Common myeloid progenitor, CD34-positive (primary cell): Measurements from ENCODE around the gene RABGAP1.

Experiments
- CTCF ChIA-PET: fragments of 350-600 bp; sonication (Branson Sonifier 250); formaldehyde crosslinking; loops from one replicate; lab custom pipeline; 2021; ENCODE audit warnings: antibody characterized with exemption; lab: Charles Lee
- POLR2A ChIA-PET: fragments of 350-600 bp; sonication (Branson Sonifier 250); formaldehyde crosslinking; loops from one replicate; lab custom pipeline; 2021; ENCODE audit warnings: antibody characterized with exemption; lab: Charles Lee
- DNase-seq, 3 donors: peaks; one replicate each; pipeline versions ENCODE4 v3.0.0 to v3.0.0-alpha.2; 2013
- H3K27ac ChIP-seq, 2 experiments: 1 replicate in 1 of 2; 2 replicates in 1 of 2; pipeline ENCODE4 v1.7.0; 2013; ENCODE audit warnings: inconsistent platforms in 2 of 2, low read length in 2 of 2, mild to moderate bottlenecking in 2 of 2, low read depth in 1 of 2, moderate library complexity in 1 of 2; ENCODE audit not compliant: severe bottlenecking in 2 of 2, insufficient read depth in 1 of 2, poor library complexity in 1 of 2
- H3K27me3 ChIP-seq, 5 experiments: replicated peaks in 2 of 5; 1 replicate in 3 of 5; 2 replicates in 2 of 5; pipeline versions ENCODE4 v1.6.1 to v1.7.0; 2013; ENCODE audit warnings: low read length in 4 of 5, mild to moderate bottlenecking in 2 of 5, moderate library complexity in 2 of 5, inconsistent platforms in 1 of 5; ENCODE audit not compliant: insufficient read depth in 5 of 5, control insufficient read depth in 4 of 5
- H3K36me3 ChIP-seq, 4 experiments: 1 replicate in 2 of 4; 2 replicates in 2 of 4; pipeline versions ENCODE4 v1.6.1 to v1.7.0; 2013; ENCODE audit warnings: low read length in 3 of 4, control low read depth in 1 of 4, mild to moderate bottlenecking in 1 of 4; ENCODE audit not compliant: control insufficient read depth in 4 of 4, insufficient read depth in 4 of 4
- H3K4me1 ChIP-seq, 4 experiments: 1 replicate in 3 of 4; 2 replicates in 1 of 4; pipeline versions ENCODE4 v1.6.1 to v1.7.1; 2013; ENCODE audit warnings: low read length in 3 of 4, mild to moderate bottlenecking in 3 of 4, control low read depth in 1 of 4, inconsistent platforms in 1 of 4, moderate library complexity in 1 of 4; ENCODE audit not compliant: control insufficient read depth in 4 of 4, insufficient read depth in 4 of 4; ENCODE audit errors: control extremely low read depth in 1 of 4
- H3K4me3 ChIP-seq, 7 experiments: 1 replicate in 4 of 7; 2 replicates in 3 of 7; pipeline versions ENCODE4 v1.5.1 to v1.7.0; 2013; ENCODE audit warnings: mild to moderate bottlenecking in 7 of 7, low read length in 6 of 7, moderate library complexity in 6 of 7, inconsistent platforms in 2 of 7, low read depth in 2 of 7, control low read depth in 1 of 7; ENCODE audit not compliant: insufficient read depth in 4 of 7, control insufficient read depth in 1 of 7; ENCODE audit errors: extremely low read depth in 1 of 7
- H3K9me3 ChIP-seq, 5 experiments: 1 replicate in 4 of 5; 2 replicates in 1 of 5; pipeline versions ENCODE4 v1.6.1 to v1.7.1; 2013; ENCODE audit warnings: low read length in 4 of 5, mild to moderate bottlenecking in 2 of 5, inconsistent platforms in 1 of 5, low read depth in 1 of 5, moderate library complexity in 1 of 5; ENCODE audit not compliant: control insufficient read depth in 4 of 5, insufficient read depth in 2 of 5; ENCODE audit errors: control extremely low read depth in 1 of 5
- WGBS: methylation state at CpG from one replicate; pipeline ENCODE4 v1.1.5; 2013; ENCODE audit not compliant: insufficient coverage; 5-methylcytosine and 5-hydroxymethylcytosine counted together

RABGAP1 gene

GRCh38 chr9:123033352-123033751, 92.5 kb downstream of the RABGAP1 start, which contains the start of gene GPR21:
Gene GPR21 (plus strand): TSS chr9:123033667. CDS start chr9:123034567, 900 bp downstream.
- Histone ChIP-seq H3K27ac (peak within 1 kb of the TSS; percentile 79 to 92), H3K27me3 (no peaks in the 10 kb centered on the region), H3K9me3 (no peaks in the 10 kb centered on the region), H3K4me3 (peak within 1 kb of the TSS; percentile 58 to 88 (median 80)), H3K4me1 (peaks cover 41 to 92% (median 58%) of the 10 kb centered on the region in 4 experiments), H3K36me3 (peaks cover 0 to 3% (median 0%) of the 10 kb centered on the region in 4 experiments)
- CTCF ChIA-PET = interaction anchor here (1.0 to 1.1 kb wide), 3 partner anchors 23 to 129 kb away, joined by 3 read pairs; no protein-coding TSS in a partner anchor
- peak in 2 of 3 donors; percentile 44 to 49 for DNase-seq
- POLR2A ChIA-PET = interaction anchor here (1.2 kb wide), 1 partner anchor 43 kb away, joined by 4 read pairs; no protein-coding TSS in a partner anchor
- WGBS = no CpG with 5 or more reads among the region's 7 CpGs

DNA sequence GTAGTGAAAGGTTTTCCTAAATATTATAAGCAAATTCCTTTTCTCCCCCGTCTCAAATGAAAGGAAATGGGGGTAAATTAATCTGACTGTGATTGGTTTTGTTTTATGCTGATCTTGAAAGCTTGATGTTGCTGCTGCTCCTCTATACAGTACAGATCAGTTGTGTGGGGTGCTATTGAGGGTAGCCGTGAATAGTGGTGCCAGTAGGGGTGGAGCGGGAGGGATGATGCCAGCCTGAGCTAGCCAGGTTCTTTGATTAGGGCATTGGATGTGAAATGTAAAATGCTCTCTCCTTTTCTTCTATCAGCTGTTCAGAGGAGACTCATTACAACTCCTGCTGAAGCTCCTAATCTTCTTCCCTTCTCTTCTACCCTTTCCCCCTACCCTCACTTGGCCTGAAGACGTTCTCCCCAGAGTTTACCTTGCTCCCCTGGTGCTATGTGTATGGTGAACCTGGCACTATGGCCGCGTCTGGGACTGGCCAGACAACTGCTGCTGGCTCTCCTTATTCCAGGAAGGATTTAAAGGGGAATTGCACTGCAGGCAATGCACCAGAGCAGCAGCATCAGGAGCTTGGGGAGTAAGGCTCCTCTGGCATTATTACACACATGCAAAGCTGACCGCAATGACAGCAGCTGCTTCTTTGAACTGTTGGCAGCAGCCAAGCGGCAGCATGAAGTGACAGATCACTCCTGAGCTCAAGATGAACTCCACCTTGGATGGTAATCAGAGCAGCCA, 93.2 kb downstream of the RABGAP1 start:
- peaks cover 0 to 3% (median under 1%) of the 10 kb centered on the region in 4 experiments for H3K36me3 ChIP-seq
- no peaks in the 10 kb centered on the region for H3K27me3 ChIP-seq
- POLR2A ChIA-PET = interaction anchor here (0.9 to 2.3 kb wide), 3 partner anchors 8 to 43 kb away, joined by 3 to 14 read pairs (median 4); no protein-coding TSS in a partner anchor
- H3K27ac ChIP-seq = peak overlapping the region; percentile 79 to 92
- DNase-seq = peak; percentile 74 to 93 (median 87)
- H3K4me1 ChIP-seq = peaks cover 42 to 91% (median 59%) of the 10 kb centered on the region in 4 experiments
- CTCF ChIA-PET = interaction anchor here (0.6 to 5.3 kb wide), 13 partner anchors 8 to 205 kb away, joined by 3 to 48 read pairs (median 3); partner anchors contain the start of gene PDCL
- 0% methylated on average over 4 of the region's 8 CpGs for WGBS
- no peaks in the 10 kb centered on the region for H3K9me3 ChIP-seq
- H3K4me3 ChIP-seq = peak overlapping the region; percentile 58 to 88 (median 80)

DNA sequence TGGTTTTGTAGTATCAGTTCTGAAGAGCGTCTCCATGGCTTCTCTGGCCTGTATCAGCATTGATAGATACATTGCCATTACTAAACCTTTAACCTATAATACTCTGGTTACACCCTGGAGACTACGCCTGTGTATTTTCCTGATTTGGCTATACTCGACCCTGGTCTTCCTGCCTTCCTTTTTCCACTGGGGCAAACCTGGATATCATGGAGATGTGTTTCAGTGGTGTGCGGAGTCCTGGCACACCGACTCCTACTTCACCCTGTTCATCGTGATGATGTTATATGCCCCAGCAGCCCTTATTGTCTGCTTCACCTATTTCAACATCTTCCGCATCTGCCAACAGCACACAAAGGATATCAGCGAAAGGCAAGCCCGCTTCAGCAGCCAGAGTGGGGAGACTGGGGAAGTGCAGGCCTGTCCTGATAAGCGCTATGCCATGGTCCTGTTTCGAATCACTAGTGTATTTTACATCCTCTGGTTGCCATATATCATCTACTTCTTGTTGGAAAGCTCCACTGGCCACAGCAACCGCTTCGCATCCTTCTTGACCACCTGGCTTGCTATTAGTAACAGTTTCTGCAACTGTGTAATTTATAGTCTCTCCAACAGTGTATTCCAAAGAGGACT, 94.2 kb downstream of the RABGAP1 start:
- peak; percentile 91 to 97 (median 94) for DNase-seq

GRCh38 chr9:123035791-123036190, 95.0 kb downstream of the RABGAP1 start:
- H3K27ac ChIP-seq = peak overlapping the region; percentile 86 to 92
- DNase-seq = no peak
- peaks cover 52 to 91% (median 71%) of the 10 kb centered on the region in 4 experiments for H3K4me1 ChIP-seq
- peaks cover 0 to 3% (median 1%) of the 10 kb centered on the region in 4 experiments for H3K36me3 ChIP-seq
- 0% methylated on average over 1 of the region's 2 CpGs for WGBS
- H3K9me3 ChIP-seq = no peaks in the 10 kb centered on the region
- no peaks in the 10 kb centered on the region for H3K27me3 ChIP-seq
- H3K4me3 ChIP-seq = peak overlapping the region in 6 of 7 experiments; percentile 58 to 88 (median 80)
- POLR2A ChIA-PET = interaction anchor here (1.1 to 2.3 kb wide), 2 partner anchors 10 to 132 kb away, joined by 6 to 14 read pairs; no protein-coding TSS in a partner anchor
- CTCF ChIA-PET = interaction anchor here (1.0 to 5.3 kb wide), 5 partner anchors 12 to 133 kb away, joined by 3 to 48 read pairs (median 5); no protein-coding TSS in a partner anchor

More for the DNA sequence above, 94.2 kb downstream of the RABGAP1 start:
- Histone ChIP-seq H3K27ac (peak overlapping the region; percentile 86 to 92), H3K27me3 (no peaks in the 10 kb centered on the region), H3K4me3 (peak overlapping the region; percentile 15 to 88 (median 80)), H3K4me1 (peaks cover 48 to 91% (median 65%) of the 10 kb centered on the region in 4 experiments), H3K36me3 (peaks cover 0 to 3% (median 1%) of the 10 kb centered on the region in 4 experiments), H3K9me3 (no peaks in the 10 kb centered on the region)
- ChIA-PET POLR2A (interaction anchor here (0.9 to 2.3 kb wide), 4 partner anchors 8 to 131 kb away, joined by 3 to 14 read pairs (median 5); no protein-coding TSS in a partner anchor), CTCF (interaction anchor here (1.0 to 5.3 kb wide), 11 partner anchors 9 to 206 kb away, joined by 3 to 48 read pairs (median 5); partner anchors contain the start of gene PDCL)
- 7% methylated on average over 7 of the region's 13 CpGs for WGBS

DNA sequence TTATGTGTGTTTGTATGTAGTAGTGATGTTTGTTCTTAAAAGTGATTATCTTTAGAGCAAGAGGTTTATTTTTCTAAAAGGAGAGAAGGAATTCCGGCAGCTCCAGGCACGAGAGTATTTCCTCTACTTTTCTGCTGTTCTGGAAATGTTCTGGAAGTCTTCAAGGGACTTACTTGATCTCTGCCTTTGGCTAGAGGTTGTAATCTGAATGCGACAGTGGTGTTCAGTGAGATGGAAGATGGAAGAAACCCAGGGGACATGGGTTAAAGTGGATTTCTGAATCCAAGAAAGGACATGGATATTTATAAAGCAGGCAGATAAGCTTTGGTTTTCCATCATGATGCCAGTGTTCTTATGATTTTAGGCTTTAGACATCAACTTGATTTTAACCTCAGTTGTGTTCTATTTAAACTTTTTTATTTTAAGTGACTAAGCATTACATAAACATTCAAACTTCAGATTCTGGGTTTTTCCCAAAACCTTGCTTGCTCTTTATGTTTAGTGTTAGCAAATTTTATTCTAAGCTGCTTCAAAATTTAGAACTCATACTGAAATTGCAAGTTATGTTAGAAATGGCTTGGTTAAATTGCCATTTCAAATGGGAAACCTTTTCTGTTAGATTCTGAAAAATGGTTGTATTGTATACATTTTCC, 96.2 kb downstream of the RABGAP1 start:
- POLR2A ChIA-PET = interaction anchor here (0.7 to 0.9 kb wide), 2 partner anchors 13 to 921 kb away, joined by 3 to 4 read pairs; no protein-coding TSS in a partner anchor
- Histone ChIP-seq H3K4me1 (peaks cover 49 to 91% (median 75%) of the 10 kb centered on the region in 4 experiments), H3K27me3 (no peaks in the 10 kb centered on the region), H3K4me3 (peak overlapping the region in 6 of 7 experiments; percentile 40 to 88 (median 80)), H3K36me3 (peaks cover 0 to 6% (median 1%) of the 10 kb centered on the region in 4 experiments), H3K27ac (peak overlapping the region; percentile 86 to 92), H3K9me3 (no peaks in the 10 kb centered on the region)
- DNase-seq = no peak
- WGBS = 0% methylated on average over 2 of the region's 3 CpGs
- CTCF ChIA-PET = interaction anchor here (0.8 to 5.3 kb wide), 5 partner anchors 10 to 46 kb away, joined by 3 to 48 read pairs (median 5); no protein-coding TSS in a partner anchor

DNA sequence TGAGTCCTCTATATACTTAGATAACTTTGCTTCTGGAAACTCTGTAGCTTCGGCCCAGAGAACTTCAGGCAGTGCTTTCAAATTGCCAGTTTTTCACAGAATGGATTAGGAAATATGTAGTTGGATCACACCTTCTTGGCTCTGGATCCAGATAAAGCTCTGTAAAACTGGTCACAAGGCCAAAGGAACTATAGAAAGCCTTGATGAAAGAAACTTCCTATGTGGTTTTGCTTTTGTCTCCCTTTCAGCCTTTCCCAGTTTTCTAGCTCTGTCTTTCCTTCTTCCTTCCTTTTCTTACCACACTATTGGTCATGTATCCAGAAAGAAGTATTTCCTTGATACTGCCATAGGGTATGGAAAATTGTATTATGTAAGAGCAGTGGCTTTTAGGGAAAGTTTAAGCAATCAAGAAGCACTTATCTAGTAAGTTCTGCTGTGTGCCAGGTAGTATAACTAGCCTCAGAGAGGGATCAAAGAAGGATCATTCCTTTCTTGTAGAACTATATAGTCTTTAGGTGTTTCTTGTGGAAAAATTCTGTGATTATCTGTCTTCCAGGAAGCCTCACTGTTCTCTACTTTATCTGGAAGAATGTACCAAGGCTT, 98.9 kb downstream of the RABGAP1 start:
- Histone ChIP-seq H3K27ac (peak overlapping the region; percentile 55 to 85), H3K9me3 (peaks cover 0 to 3% (median 3%) of the 10 kb centered on the region in 5 experiments), H3K4me1 (peaks cover 36 to 88% (median 64%) of the 10 kb centered on the region in 4 experiments), H3K4me3 (peak overlapping the region in 5 of 7 experiments; percentile 7 to 88 (median 35)), H3K27me3 (no peaks in the 10 kb centered on the region), H3K36me3 (peaks cover 0 to 8% (median 3%) of the 10 kb centered on the region in 4 experiments)
- ChIA-PET POLR2A (no interaction called here), CTCF (interaction anchor here (1.0 kb wide), 1 partner anchor 9 kb away, joined by 3 read pairs; no protein-coding TSS in a partner anchor)
- 40% methylated on average over 1 of the region's 1 CpG for WGBS
- no peak for DNase-seq
